Endodermal cell (in vitro differentiated cells): ENCODE results near the gene INTS11. TPM values are rescaled to one million over a fixed set of nuclear protein-coding genes. Genes with fewer than 3 reads are reported as not detected.

ENCODE experiments used
- DNase-seq: peaks from one replicate; pipeline ENCODE4 v3.0.0-alpha.2; 2017
- H3K27ac ChIP-seq: 2 replicates; pipeline ENCODE4 v1.5.1; 2013; ENCODE audit warnings: mild to moderate bottlenecking, low read depth, low read length, moderate library complexity
- H3K27me3 ChIP-seq: 2 replicates; pipeline ENCODE4 v1.6.1; 2013; ENCODE audit warnings: mild to moderate bottlenecking, low read length, moderate library complexity; ENCODE audit not compliant: insufficient read depth, control insufficient read depth, poor library complexity, severe bottlenecking
- H3K36me3 ChIP-seq: 2 replicates; pipeline ENCODE4 v1.7.0; 2013; ENCODE audit warnings: mild to moderate bottlenecking, low read length, moderate library complexity; ENCODE audit not compliant: control insufficient read depth, insufficient read depth
- H3K4me1 ChIP-seq: one replicate; pipeline ENCODE4 v1.7.0; 2013; ENCODE audit warnings: low read length; ENCODE audit not compliant: control insufficient read depth, insufficient read depth
- H3K4me3 ChIP-seq: 2 replicates; pipeline ENCODE4 v1.5.1; 2013; ENCODE audit warnings: mild to moderate bottlenecking, low read length, moderate library complexity
- H3K9ac ChIP-seq: 2 replicates; pipeline ENCODE4 v1.6.1; 2013; ENCODE audit warnings: mild to moderate bottlenecking, low read length, moderate library complexity; ENCODE audit not compliant: poor library complexity, severe bottlenecking; ENCODE audit errors: extremely low read depth
- H3K9me3 ChIP-seq: 2 replicates; pipeline ENCODE4 v1.6.1; 2013; ENCODE audit warnings: mild to moderate bottlenecking, low read length, moderate library complexity; ENCODE audit not compliant: control insufficient read depth
- H3K27ac Mint-ChIP-seq: 2 replicates; pipeline ENCODE4 v1.8.0; 2020; ENCODE audit warnings: mixed read lengths
- H3K27me3 Mint-ChIP-seq: 2 replicates; pipeline ENCODE4 v1.8.0; 2021; ENCODE audit warnings: mild to moderate bottlenecking, mixed read lengths; ENCODE audit not compliant: insufficient read depth
- H3K36me3 Mint-ChIP-seq: 2 replicates; pipeline ENCODE4 v1.8.0; 2020; ENCODE audit warnings: low read depth, mixed read lengths
- H3K4me1 Mint-ChIP-seq: 2 replicates; pipeline ENCODE4 v1.8.0; 2020; ENCODE audit warnings: mixed read lengths
- H3K4me3 Mint-ChIP-seq: 2 replicates; pipeline ENCODE4 v1.8.0; 2020; ENCODE audit warnings: mild to moderate bottlenecking, moderate library complexity, mixed read lengths
- H3K9me3 Mint-ChIP-seq: 2 replicates; pipeline ENCODE4 v1.8.0; 2020; ENCODE audit warnings: mild to moderate bottlenecking, mixed read lengths
- CTCF ChIP-seq: fragments of 200-600 bp; sonication (generic); conservative IDR thresholded peaks from 2 replicates; pipeline ENCODE4 v1.5.0; 2021; ENCODE audit warnings: antibody characterized with exemption, mild to moderate bottlenecking
- WGBS, 2 experiments: methylation state at CpG; one replicate each; pipeline versions ENCODE4 v1.1.5 to v1.1.7; 2013; ENCODE audit warnings: missing lambda C conversion rate in 2 of 2, mixed read lengths in 1 of 2; ENCODE audit not compliant: insufficient coverage in 1 of 2, insufficient read length in 1 of 2; 5-methylcytosine and 5-hydroxymethylcytosine counted together
- total RNA-seq, 2 donors: library from RNA; stranded (reverse); fragmentation: NEBNext Ultra II Directional in 1 of 2; extraction: Animal tissue kit (Norgen Biotek cat#: 25700) in 1 of 2; gene quantifications; 2 replicates in 1 of 2; 3 replicates in 1 of 2; pipeline ENCODE4 v1.2.1, GENCODE V29; 2021

INTS11 gene
- total RNA-seq, 2 donors from 2014 or later: 146 to 153 TPM

- no peaks in the 10 kb centered on the region for H3K27me3 Mint-ChIP-seq
- peak overlapping the region; percentile 44 for H3K27ac Mint-ChIP-seq
Observed at GRCh38 chr1:1304331-1305299, 19.8 kb downstream of the INTS11 start.

GRCh38 chr1:1303736-1304135 lies 20.7 kb downstream of the INTS11 start:
- Histone ChIP-seq H3K27ac (peak overlapping the region; percentile 76), H3K4me3 (no peak overlapping the region), H3K9ac (no peak overlapping the region), H3K36me3 (no peaks in the 10 kb centered on the region), H3K4me1 (peaks cover 20% of the 10 kb centered on the region), H3K27me3 (no peaks in the 10 kb centered on the region), H3K9me3 (no peaks in the 10 kb centered on the region)
- Mint-ChIP-seq H3K27me3 (no peaks in the 10 kb centered on the region), H3K9me3 (no peaks in the 10 kb centered on the region), H3K36me3 (no peaks in the 10 kb centered on the region), H3K4me1 (peaks cover 15% of the 10 kb centered on the region), H3K4me3 (no peak overlapping the region), H3K27ac (no peak overlapping the region)
- WGBS, 2 experiments: 93% methylated on average over 13 of the region's 13 CpGs; no CpG with 5 or more reads in 1 of the 2 experiments
- no peak for DNase-seq
- no peak for TF ChIP-seq CTCF

More at GRCh38 chr1:1304331-1305299, 19.8 kb downstream of the INTS11 start:
- Histone ChIP-seq H3K27ac (peak overlapping the region; percentile 76), H3K4me3 (no peak overlapping the region), H3K27me3 (no peaks in the 10 kb centered on the region), H3K36me3 (no peaks in the 10 kb centered on the region), H3K9ac (no peak overlapping the region), H3K9me3 (no peaks in the 10 kb centered on the region), H3K4me1 (peaks cover 20% of the 10 kb centered on the region)
- peak; percentile 91 for DNase-seq
- WGBS, 2 experiments: 36 to 56% methylated on average over 16 to 29 of the region's 29 CpGs
- Mint-ChIP-seq H3K36me3 (no peaks in the 10 kb centered on the region), H3K9me3 (no peaks in the 10 kb centered on the region), H3K4me3 (peak overlapping the region; percentile 20), H3K4me1 (peaks cover 15% of the 10 kb centered on the region)
- TF ChIP-seq CTCF: no peak

DNA sequence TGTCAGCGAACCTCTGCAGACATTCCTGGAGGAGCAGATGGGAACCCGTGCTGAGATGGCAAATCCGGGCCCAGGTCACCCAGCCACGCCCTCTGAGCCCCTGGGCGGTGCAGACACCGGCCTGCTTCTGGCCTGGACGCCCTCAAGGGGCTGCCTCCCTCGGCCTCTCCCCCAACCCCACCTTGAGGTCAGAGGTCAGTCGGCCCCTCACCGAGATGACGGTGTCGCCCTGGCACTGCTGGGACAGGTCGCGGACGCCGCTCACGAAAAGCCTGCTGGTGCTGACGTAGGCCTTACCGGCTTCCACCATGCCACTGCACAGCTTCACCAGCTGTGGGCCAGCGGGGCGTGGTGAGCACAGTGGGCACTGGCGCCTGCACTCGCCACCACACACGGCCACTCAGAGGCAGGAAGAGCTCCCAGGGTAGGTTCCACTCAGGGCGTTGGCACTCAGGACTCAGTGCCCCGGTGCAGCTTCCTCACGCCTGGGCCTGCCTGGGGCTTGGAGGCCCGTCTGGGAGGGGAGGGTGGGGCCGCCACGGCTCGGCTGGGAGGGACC lies 21.4 kb downstream of the INTS11 start:
- Mint-ChIP-seq H3K27ac (no peak overlapping the region), H3K4me1 (peaks cover 15% of the 10 kb centered on the region), H3K4me3 (no peak overlapping the region), H3K9me3 (no peaks in the 10 kb centered on the region), H3K36me3 (no peaks in the 10 kb centered on the region), H3K27me3 (no peaks in the 10 kb centered on the region)
- peaks cover 20% of the 10 kb centered on the region for H3K4me1 ChIP-seq
- no peak overlapping the region for H3K27ac ChIP-seq
- TF ChIP-seq CTCF: no peak
- H3K9me3 ChIP-seq: no peaks in the 10 kb centered on the region
- WGBS, 2 experiments: 91 to 94% methylated on average over 18 to 31 of the region's 31 CpGs
- H3K36me3 ChIP-seq: no peaks in the 10 kb centered on the region
- H3K4me3 ChIP-seq: no peak overlapping the region
- H3K27me3 ChIP-seq: no peaks in the 10 kb centered on the region
- H3K9ac ChIP-seq: no peak overlapping the region
- DNase-seq: no peak
